SK-N-SH (cell line): ENCODE data around the gene RPS6KA2. TPM values are rescaled to one million over a fixed set of nuclear protein-coding genes. Genes with fewer than 3 reads are reported as not detected.

Experiments used
- CTCF ChIA-PET: fragments of 300-600, 350-600 bp; formaldehyde crosslinking; extraction: SDS; loops from one replicate; lab custom pipeline; 2021; lab: Yijun Ruan, JAX
- POLR2A ChIA-PET: fragments of 350-600 bp; sonication (Branson Sonifier 250); formaldehyde crosslinking; extraction: SDS; loops from one replicate; lab custom pipeline; 2020; ENCODE audit warnings: antibody characterized with exemption, inconsistent platforms; lab: Yijun Ruan, JAX
- DNase-seq: peaks from one replicate; pipeline ENCODE4 v3.0.0; 2012
- H2AFZ ChIP-seq: fragments of 200-600 bp; sonication (generic); 2 replicates; pipeline ENCODE4 v1.8.1; 2016; ENCODE audit warnings: antibody characterized with exemption, mild to moderate bottlenecking, low read depth
- H3F3A ChIP-seq: fragments of 200-600 bp; sonication (generic); replicated peaks from 2 replicates; pipeline ENCODE3; 2016; ENCODE audit warnings: antibody characterized with exemption, mild to moderate bottlenecking; ENCODE audit not compliant: insufficient read depth
- H3K27ac ChIP-seq, 2 experiments: fragments of 200-500 bp in 1 of 2; fragments of 200-600 bp in 1 of 2; sonication (Bioruptor generic) in 1 of 2; sonication (generic), shearing (Covaris generic) in 1 of 2; 2 replicates each; pipeline versions ENCODE4 v1.5.1 to v1.6.1; 2014 to 2016; ENCODE audit warnings: low read depth in 2 of 2, inconsistent platforms in 1 of 2, low read length in 1 of 2, mild to moderate bottlenecking in 1 of 2, mixed read lengths in 1 of 2
- H3K27me3 ChIP-seq: fragments of 200-600 bp; sonication (generic), shearing (Covaris generic); 2 replicates; pipeline ENCODE4 v1.6.1; 2016; ENCODE audit warnings: mixed run types; ENCODE audit not compliant: insufficient read depth
- H3K36me3 ChIP-seq, 2 experiments: fragments of 200-500 bp in 1 of 2; fragments of 200-600 bp in 1 of 2; sonication (Bioruptor generic) in 1 of 2; sonication (generic) in 1 of 2; replicated peaks in 1 of 2; 2 replicates each; pipeline versions ENCODE3 to v1.5.1; 2014 to 2016; ENCODE audit warnings: low read length in 1 of 2, mild to moderate bottlenecking in 1 of 2; ENCODE audit not compliant: insufficient read depth in 2 of 2, control insufficient read depth in 1 of 2
- H3K4me1 ChIP-seq, 2 experiments: fragments of 200-500 bp in 1 of 2; fragments of 200-600 bp in 1 of 2; sonication (Bioruptor generic) in 1 of 2; sonication (generic), shearing (Covaris generic) in 1 of 2; 2 replicates each; pipeline versions ENCODE4 v1.5.1 to v1.6.1; 2014 to 2016; ENCODE audit warnings: low read depth in 1 of 2, low read length in 1 of 2, mixed run types in 1 of 2; ENCODE audit not compliant: insufficient read depth in 2 of 2, control insufficient read depth in 1 of 2
- H3K4me2 ChIP-seq: fragments of 200-600 bp; sonication (generic), shearing (Covaris generic); 2 replicates; pipeline ENCODE4 v1.6.1; 2017; ENCODE audit warnings: mixed run types
- H3K4me3 ChIP-seq, 2 experiments: fragments of 200-500 bp in 1 of 2; fragments of 200-600 bp in 1 of 2; sonication (Bioruptor generic) in 1 of 2; sonication (generic), shearing (Covaris generic) in 1 of 2; 2 replicates each; pipeline versions ENCODE4 v1.5.1 to v1.8.1; 2014 to 2016; ENCODE audit warnings: low read depth in 2 of 2, inconsistent platforms in 1 of 2, low read length in 1 of 2, mild to moderate bottlenecking in 1 of 2, mixed read lengths in 1 of 2, moderate library complexity in 1 of 2
- H3K79me2 ChIP-seq: fragments of 200-600 bp; sonication (generic); 2 replicates; pipeline ENCODE4 v1.8.1; 2017; ENCODE audit warnings: mild to moderate bottlenecking; ENCODE audit not compliant: insufficient read depth
- H3K9ac ChIP-seq: fragments of 200-600 bp; sonication (generic); 2 replicates; pipeline ENCODE4 v1.6.1; 2017; ENCODE audit warnings: mixed run types
- H3K9me2 ChIP-seq: fragments of 200-600 bp; sonication (generic); 2 replicates; pipeline ENCODE4 v1.6.1; 2017; ENCODE audit warnings: mixed run types
- H3K9me3 ChIP-seq: fragments of 200-600 bp; sonication (generic); 2 replicates; pipeline ENCODE4 v1.6.1; 2017; ENCODE audit warnings: mixed run types, mild to moderate bottlenecking, moderate library complexity
- H4K20me1 ChIP-seq: fragments of 200-600 bp; sonication (generic); 2 replicates; pipeline ENCODE4 v1.6.1; 2017; ENCODE audit warnings: mild to moderate bottlenecking, mixed run types; ENCODE audit not compliant: insufficient read depth
- CHD2 ChIP-seq: fragments of 150-350 bp; IDR thresholded peaks from 2 replicates; pipeline ENCODE4 v1.6.1; 2018; ENCODE audit warnings: low read length; ENCODE audit not compliant: partially characterized antibody
- CTCF ChIP-seq: fragments of 200-600 bp; sonication (generic); IDR thresholded peaks from 2 replicates; pipeline ENCODE4 v1.6.1; 2017; ENCODE audit warnings: antibody characterized with exemption, mild to moderate bottlenecking, moderate library complexity
- ELF1 ChIP-seq: IDR thresholded peaks from 2 replicates; pipeline ENCODE4 v1.4.0; 2012
- EP300 ChIP-seq, 2 experiments: IDR thresholded peaks; 2 replicates each; pipeline versions ENCODE4 v1.4.0 to v1.6.1; 2012; ENCODE audit warnings: borderline replicate concordance in 1 of 2, low read depth in 1 of 2, low read length in 1 of 2
- FOSL2 ChIP-seq: IDR thresholded peaks from 2 replicates; pipeline ENCODE4 v1.4.0; 2012; ENCODE audit warnings: low read depth, mild to moderate bottlenecking, moderate library complexity, borderline replicate concordance
- FOXJ3 ChIP-seq: sonication (generic); formaldehyde crosslinking; IDR thresholded peaks from 2 replicates; pipeline ENCODE4 v1.5.1; 2020; ENCODE audit warnings: mild to moderate bottlenecking, missing genetic modification reagents
- FOXM1 ChIP-seq: IDR thresholded peaks from 2 replicates; pipeline ENCODE4 v1.4.0; 2012; ENCODE audit warnings: low read depth, mild to moderate bottlenecking
- GABPA ChIP-seq: IDR thresholded peaks from 2 replicates; pipeline ENCODE4 v1.4.0; 2012; ENCODE audit warnings: low read depth, mild to moderate bottlenecking
- GATA2 ChIP-seq: sonication (generic); formaldehyde crosslinking; IDR thresholded peaks from 2 replicates; pipeline ENCODE4 v1.5.0; 2020; ENCODE audit warnings: mild to moderate bottlenecking, missing genetic modification reagents
- MEF2A ChIP-seq: IDR thresholded peaks from 2 replicates; pipeline ENCODE4 v1.4.0; 2012; ENCODE audit warnings: low read depth, borderline replicate concordance
- MXI1 ChIP-seq: IDR thresholded peaks from 2 replicates; pipeline ENCODE4 v1.6.1; 2012; ENCODE audit warnings: mild to moderate bottlenecking, low read depth, low read length, improper control_type of control experiment
- NRF1 ChIP-seq: IDR thresholded peaks from 2 replicates; pipeline ENCODE4 v1.6.1; 2012; ENCODE audit warnings: low read depth, mild to moderate bottlenecking, low read length
- PBX3 ChIP-seq: IDR thresholded peaks from 2 replicates; pipeline ENCODE4; 2012
- POLR2AphosphoS5 ChIP-seq: IDR thresholded peaks from 2 replicates; pipeline ENCODE4 v1.6.1; 2012; ENCODE audit warnings: low read depth, low read length
- RXRA ChIP-seq: IDR thresholded peaks from 2 replicates; pipeline ENCODE4 v1.4.0; 2012; ENCODE audit warnings: low read depth, mild to moderate bottlenecking, borderline replicate concordance
- SIN3A ChIP-seq: IDR thresholded peaks from 2 replicates; pipeline ENCODE4 v1.6.1; 2012; ENCODE audit warnings: low read depth, mild to moderate bottlenecking, low read length, moderate library complexity, borderline replicate concordance
- SMC3 ChIP-seq: IDR thresholded peaks from 2 replicates; pipeline ENCODE4 v1.6.1; 2012; ENCODE audit warnings: low read depth, low read length, improper control_type of control experiment
- TAF1 ChIP-seq: IDR thresholded peaks from 2 replicates; pipeline ENCODE4 v1.6.1; 2012; ENCODE audit warnings: low read depth, mild to moderate bottlenecking, low read length, moderate library complexity, borderline replicate concordance
- TCF12 ChIP-seq: IDR thresholded peaks from 2 replicates; pipeline ENCODE4 v1.4.0; 2012
- TEAD4 ChIP-seq: IDR thresholded peaks from 2 replicates; pipeline ENCODE4 v1.4.0; 2012; ENCODE audit warnings: mild to moderate bottlenecking, borderline replicate concordance; ENCODE audit not compliant: insufficient read depth
- USF1 ChIP-seq: IDR thresholded peaks from 2 replicates; pipeline ENCODE4 v1.4.0; 2012; ENCODE audit warnings: low read depth, borderline replicate concordance
- YY1 ChIP-seq: IDR thresholded peaks from 2 replicates; pipeline ENCODE4 v1.4.0; 2012; ENCODE audit warnings: low read depth, mild to moderate bottlenecking
- WGBS: methylation state at CpG from one replicate; pipeline ENCODE4 v1.1.6; 2017; ENCODE audit warnings: low lambda C conversion rate; 5-methylcytosine and 5-hydroxymethylcytosine counted together
- polyA plus RNA-seq, 3 experiments: library from polyadenylated mRNA; depleted of rRNA; stranded (reverse); fragments of >200 nt; gene quantifications; 2 replicates each; pipeline ENCODE4 v1.2.3, GENCODE V29; 2012
- TF ChIP-seq, protein P1 (sequence below): IDR thresholded peaks from 2 replicates; pipeline ENCODE4 v1.4.0; 2012; ENCODE audit warnings: low read depth
- TF ChIP-seq, protein P2 (sequence below): IDR thresholded peaks from 2 replicates; pipeline ENCODE4 v1.6.1; 2012; ENCODE audit warnings: mild to moderate bottlenecking, low read depth, low read length, moderate library complexity

Gene RPS6KA2
- polyA plus RNA-seq, 1 of the 3 experiments (the other 2 are of a cell fraction) = 59.5 TPM

DNA sequence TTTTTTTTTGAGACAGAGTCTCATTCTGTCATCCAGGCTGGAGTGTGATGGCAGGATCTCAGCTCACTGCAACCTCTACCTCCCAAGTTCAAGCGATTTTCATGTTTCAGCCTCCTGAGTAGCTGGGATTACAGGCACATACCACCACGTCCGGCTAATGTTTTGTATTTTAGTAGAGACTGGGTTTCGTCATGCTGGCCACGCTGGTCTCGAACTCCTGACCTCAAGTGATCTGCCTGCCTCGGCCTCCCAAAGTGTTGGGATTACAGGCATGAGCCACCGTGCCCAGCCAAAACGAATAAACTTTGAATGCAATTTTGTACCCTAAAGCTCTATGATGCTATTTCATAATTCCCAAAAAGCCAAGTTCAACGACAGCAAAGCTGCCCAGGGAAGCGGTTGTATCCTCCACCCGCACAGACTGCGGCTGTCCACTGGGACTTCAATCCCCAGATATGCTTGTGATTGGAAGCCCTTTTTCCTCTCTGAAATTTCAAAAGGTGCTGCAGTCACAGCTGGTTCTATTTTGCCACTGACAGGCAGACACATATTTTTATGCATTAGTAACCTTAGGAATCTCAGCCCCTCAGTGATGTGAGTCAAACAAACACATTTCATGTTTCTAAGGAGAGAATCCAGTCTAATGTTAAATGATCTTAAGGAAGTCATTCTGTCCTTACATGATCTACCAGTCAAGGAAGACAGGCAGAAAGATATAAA lies 31.8 kb downstream of the RPS6KA2 start:
- H3K9ac ChIP-seq = peak overlapping the region; percentile 69
- H3K4me2 ChIP-seq = peak overlapping the region; percentile 50
- no peak overlapping the region for H3K4me3 ChIP-seq
- H2AFZ ChIP-seq = no peak overlapping the region
- CTCF ChIA-PET = interaction anchor here (0.8 kb wide), 1 partner anchor 22 kb away, joined by 3 read pairs; no protein-coding TSS in a partner anchor
- H3F3A ChIP-seq = peaks cover 40% of the 10 kb centered on the region
- H3K27ac ChIP-seq = peak overlapping the region; percentile 78 to 100; a peak in 3 of 4 replicates
- H4K20me1 ChIP-seq = no peaks in the 10 kb centered on the region
- WGBS = 71% methylated on average over 13 of the region's 13 CpGs
- peaks cover 0 to 8% of the 10 kb centered on the region in 2 experiments for H3K36me3 ChIP-seq
- no peaks in the 10 kb centered on the region for H3K27me3 ChIP-seq
- DNase-seq = no peak
- POLR2A ChIA-PET = no interaction called here
- H3K79me2 ChIP-seq = peaks cover 80% of the 10 kb centered on the region
- H3K4me1 ChIP-seq = peaks cover 44 to 66% of the 10 kb centered on the region in 2 experiments
- H3K9me2 ChIP-seq = no peaks in the 10 kb centered on the region
- no peaks in the 10 kb centered on the region for H3K9me3 ChIP-seq
- TF ChIP-seq MXI1 (no peak), POLR2AphosphoS5 (peak; percentile 65; the same call in 1 of the 2 replicates), GATA2 (CRISPR knock-in tag) (no peak), MEF2A (no peak), TCF12 (peak; percentile 97), SIN3A (no peak; the same call in 1 of the 2 replicates), GABPA (no peak), FOSL2 (peak; percentile 61; the same call in 1 of the 2 replicates), USF1 (no peak), EP300 (IDR thresholded peaks at IDR 0.05; ENCODE audit: borderline replicate concordance in 1 of 2, low read depth in 1 of 2, low read length in 1 of 2) (peak; percentile 16 to 80; a peak in 2 of 4 replicates), TAF1 (no peak), CHD2 (no peak), FOXJ3 (no peak), CTCF (no peak), TEAD4 (peak; percentile 53), NRF1 (no peak), PBX3 (peak; percentile 80), YY1 (no peak), RXRA (peak; percentile 26; the same call in 1 of the 2 replicates), ELF1 (no peak), FOXM1 (peak; percentile 33; the same call in 1 of the 2 replicates), SMC3 (no peak)
- TF ChIP-seq, protein P1, sequence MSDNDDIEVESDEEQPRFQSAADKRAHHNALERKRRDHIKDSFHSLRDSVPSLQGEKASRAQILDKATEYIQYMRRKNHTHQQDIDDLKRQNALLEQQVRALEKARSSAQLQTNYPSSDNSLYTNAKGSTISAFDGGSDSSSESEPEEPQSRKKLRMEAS = 0 out of 2 replicates have a peak, but pooled peaks have one; percentile 15
- TF ChIP-seq, protein P2, sequence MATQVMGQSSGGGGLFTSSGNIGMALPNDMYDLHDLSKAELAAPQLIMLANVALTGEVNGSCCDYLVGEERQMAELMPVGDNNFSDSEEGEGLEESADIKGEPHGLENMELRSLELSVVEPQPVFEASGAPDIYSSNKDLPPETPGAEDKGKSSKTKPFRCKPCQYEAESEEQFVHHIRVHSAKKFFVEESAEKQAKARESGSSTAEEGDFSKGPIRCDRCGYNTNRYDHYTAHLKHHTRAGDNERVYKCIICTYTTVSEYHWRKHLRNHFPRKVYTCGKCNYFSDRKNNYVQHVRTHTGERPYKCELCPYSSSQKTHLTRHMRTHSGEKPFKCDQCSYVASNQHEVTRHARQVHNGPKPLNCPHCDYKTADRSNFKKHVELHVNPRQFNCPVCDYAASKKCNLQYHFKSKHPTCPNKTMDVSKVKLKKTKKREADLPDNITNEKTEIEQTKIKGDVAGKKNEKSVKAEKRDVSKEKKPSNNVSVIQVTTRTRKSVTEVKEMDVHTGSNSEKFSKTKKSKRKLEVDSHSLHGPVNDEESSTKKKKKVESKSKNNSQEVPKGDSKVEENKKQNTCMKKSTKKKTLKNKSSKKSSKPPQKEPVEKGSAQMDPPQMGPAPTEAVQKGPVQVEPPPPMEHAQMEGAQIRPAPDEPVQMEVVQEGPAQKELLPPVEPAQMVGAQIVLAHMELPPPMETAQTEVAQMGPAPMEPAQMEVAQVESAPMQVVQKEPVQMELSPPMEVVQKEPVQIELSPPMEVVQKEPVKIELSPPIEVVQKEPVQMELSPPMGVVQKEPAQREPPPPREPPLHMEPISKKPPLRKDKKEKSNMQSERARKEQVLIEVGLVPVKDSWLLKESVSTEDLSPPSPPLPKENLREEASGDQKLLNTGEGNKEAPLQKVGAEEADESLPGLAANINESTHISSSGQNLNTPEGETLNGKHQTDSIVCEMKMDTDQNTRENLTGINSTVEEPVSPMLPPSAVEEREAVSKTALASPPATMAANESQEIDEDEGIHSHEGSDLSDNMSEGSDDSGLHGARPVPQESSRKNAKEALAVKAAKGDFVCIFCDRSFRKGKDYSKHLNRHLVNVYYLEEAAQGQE = no peak
